Measurements from ENCODE around the gene EBF4.
"Not testable (repeated sequence)": the region's sequence is repeated elsewhere in the genome, so short reads cannot be mapped to it uniquely, and the experiment has no call there.

EBF4 gene

DNA sequence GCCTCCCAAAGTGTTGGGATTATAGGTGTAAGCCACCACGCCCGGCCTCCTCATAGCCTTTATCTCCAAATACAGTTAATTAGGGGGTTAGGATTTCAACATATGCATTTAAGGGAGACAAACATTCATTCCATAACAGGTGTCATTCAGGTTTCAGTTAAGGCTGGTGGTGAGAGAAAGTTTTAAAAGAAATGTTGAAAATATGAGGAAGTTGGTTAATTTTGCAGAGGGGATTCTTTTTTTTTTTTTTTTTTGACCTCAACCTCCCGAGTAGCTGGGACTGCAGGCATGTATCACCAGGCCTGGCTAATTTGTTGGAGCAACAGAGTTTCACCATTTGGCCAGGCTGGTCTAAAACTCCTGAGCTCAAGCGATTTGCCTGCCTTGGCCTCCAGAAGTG, 12.5 kb upstream of the EBF4 start:
- DNase-seq: no peak

DNA sequence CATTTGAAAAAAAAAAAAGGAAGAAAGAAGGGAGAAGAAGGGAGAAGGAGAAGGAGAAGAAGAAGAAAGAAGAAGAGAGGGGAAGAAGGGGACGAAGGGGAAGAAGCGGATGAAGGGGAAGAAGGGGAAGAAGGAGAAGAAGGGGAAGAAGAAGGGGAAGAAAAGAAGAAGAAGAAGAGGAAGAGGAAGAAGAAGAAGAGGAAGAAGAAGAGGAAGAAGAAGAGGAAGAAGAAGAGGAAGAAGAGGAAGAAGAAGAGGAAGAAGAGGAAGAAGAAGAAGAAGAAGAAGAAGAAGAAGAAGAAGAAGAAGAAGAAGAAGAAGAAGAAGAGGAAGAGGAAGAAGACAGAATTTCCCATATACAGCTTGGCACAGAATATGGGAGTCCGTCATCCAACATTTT, 10.5 kb upstream of the EBF4 start:
- not testable (repeated sequence) for DNase-seq

DNA sequence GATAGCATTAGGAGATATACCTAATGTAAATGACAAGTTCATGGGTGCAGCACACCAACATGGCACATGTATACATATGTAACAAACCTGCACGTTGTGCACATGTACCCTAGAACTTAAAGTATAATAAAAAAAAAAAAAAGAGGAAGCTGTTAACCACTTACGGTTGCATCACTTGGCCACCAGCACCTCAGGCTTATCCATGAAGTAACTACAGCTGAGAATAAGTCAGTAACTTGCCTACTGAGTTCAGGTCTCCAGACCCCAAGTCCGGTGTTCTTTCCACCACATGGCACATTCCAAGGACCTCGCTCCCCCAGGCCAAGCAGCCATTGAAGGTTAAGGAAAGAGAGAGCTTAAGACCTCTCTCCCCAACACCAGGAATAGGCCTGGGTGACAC, 7.8 kb upstream of the EBF4 start:
- DNase-seq: not testable (repeated sequence)

DNA sequence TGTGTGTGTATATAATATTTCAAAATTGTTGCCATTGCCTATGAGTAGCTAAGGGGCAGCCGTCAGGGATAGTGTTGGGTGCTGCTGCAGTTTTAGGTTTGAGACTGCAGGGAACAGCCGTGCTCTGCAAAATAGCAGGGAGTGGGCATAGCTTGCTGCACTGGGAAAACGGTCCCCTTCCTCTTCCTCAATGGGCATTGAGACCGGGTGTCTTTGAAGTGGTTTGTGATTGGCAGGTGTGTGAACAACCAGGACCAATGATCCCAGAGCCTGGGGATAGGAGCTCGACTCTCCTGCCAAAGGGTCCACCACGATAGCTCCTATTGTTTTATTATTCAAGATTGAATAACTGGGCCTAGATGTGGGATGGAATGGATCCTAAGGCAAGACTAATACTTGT, 5.1 kb upstream of the EBF4 start:
- no peak for DNase-seq

DNA sequence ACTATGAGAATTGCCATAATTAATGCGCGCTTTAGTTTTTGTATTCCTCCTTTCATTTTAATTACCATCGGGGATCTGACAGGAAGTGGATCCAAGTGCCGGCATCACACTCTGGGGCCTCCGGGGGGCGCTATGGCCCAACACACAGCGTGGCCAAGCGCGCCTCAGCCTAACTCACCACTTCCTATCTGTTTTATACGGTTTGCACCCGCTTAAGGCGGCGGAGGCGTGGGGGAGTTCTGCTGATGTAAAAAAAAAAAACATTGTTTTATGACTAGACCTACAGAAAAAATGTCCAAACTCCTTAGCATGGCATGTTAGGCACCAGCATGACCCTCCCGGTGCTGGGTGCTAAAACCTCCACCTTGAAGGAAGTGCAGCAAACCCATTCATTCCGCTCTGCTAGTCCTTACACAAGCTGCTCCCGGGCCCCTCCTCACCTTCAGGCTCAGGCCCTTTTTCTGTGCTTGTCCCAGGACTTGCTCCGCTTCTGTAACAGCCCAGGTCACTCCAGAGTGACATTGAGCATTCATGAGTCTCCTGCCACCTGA, 4.5 kb upstream of the EBF4 start:
- no peak for DNase-seq

DNA sequence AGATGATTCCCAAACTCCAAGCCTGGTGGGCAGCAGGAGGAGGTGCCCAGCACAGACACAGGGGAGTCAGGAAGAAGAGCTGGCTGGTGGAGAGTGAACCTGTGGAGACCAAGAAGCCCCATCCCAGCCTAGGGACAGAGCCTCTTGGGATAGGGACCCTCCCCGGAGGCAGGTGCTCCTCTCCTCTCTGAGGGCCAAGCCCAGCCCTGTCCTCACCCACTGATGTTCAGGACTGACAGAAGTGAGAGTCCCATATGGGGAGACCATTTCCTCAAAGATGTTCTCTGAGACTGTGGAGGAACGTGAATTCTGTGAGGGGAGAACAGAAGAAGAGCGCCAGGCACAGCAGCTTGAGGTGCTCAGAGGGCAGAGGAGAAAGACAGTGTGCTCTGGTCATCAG, 2.4 kb upstream of the EBF4 start:
- DNase-seq: no peak

DNA sequence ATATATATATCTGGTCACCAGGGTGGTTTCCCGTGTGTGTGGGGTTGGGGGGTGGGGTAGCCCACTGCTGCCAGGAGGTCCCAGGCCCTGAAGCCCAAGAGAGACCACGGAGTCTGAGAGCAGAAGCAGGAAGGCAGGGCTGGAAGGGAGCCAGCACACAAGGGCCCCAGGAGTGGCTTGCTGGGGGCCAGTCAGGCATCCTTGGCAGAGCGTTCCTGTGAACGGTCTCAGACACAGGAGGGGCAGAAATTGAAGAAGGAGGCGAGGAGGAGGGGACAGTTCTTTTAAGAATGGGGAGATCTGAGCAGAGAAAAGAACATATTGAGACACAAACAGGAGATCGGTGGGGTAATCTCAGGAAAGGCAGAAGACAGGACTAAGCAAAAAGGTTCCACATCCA, 1.9 kb upstream of the EBF4 start:
- DNase-seq: no peak

DNA sequence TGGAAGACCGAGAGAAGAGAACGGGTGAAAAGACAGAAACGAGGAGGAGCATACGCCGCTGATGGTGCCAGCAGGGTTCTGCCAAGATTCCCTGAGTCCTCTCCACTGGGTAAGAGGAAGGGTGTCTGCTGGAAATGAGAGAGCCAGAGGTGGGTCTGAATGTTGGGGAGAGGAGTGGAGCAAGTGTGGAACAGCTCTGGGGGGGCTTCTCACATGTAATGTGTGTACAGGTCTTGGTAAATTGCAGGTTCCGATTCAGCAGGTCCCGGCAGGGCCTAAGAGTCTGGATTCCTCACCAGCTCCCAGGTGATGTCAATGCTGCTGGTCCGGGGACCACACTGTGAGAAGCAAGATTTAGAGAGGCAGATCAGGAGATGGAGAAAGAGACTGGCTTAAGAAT, 1.5 kb upstream of the EBF4 start:
- DNase-seq: no peak

DNA sequence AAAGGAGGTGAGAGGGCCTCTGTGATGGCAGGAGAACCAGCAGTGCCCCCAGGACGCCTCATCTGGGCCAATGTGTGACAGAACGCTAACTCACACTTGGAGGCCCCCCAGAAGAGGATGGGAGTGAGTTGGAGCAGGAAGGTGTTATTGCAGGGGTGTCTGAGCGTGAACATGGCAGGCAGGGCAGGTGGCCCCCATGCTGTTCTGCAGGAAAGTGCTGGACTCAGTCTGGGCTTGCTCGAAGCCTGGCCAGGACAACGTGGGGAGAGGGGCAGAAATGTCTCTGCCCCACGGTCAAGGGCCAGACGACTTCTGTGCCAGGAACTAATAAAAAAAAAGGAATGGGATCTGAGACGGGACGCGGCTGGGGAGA, 931 bp upstream of the EBF4 start:
- no peak for DNase-seq

DNA sequence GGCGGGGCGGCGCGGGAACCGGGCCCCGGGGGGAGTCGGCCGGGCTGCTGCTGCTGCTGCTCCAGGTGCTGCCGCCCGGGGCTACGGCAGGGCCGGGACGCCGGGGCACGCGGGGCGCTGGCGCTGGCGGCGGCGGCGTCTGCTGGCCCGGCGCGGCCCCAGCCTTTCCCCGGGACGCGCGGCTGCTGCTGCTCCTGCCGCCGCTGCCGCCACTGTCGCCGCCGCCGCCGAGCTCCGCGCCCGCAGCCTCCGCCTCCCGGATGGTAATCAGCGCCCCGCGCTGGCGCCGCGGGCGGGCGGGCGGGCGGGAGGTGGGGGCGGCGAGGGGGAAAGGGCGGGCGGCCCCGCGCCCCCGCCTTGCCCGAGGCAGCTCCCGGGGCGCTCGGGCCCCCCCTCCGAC, 306 bp downstream of the EBF4 start:
- no peak for DNase-seq

DNA sequence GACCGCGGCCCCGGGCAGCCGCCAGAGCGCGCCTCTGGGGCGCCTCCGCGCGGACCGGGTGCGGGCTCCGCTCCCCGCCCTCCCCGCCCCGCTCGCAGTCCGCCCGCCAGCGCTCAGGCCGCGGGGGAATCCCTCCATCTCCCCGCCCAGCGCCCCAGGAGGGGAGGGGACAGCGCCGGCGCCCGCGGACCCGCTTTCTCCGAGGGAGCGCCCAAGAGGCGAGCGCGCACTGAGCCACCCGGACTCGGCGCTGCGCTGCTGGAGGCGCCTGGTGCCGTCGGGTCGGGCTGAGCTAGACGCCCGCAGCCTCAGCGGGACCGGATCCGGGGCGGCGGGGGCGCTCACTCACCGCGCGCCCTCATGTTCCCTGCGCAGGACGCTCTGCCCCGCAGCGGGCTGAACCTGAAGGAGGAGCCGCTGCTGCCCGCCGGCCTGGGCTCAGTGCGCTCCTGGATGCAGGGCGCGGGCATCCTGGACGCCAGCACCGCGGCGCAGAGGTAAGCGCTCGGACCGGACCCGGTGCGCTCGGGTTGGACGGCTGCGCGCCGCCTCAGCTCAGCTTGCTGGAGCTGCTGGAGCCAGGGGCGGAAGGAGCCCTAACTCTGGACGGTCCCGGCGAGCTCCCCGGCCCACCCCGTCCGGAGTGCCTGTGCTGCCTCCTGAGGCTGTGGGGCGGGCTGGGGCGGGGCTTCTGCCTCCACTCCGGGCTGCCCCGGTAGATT, 867 bp downstream of the EBF4 start:
- no peak for DNase-seq

DNA sequence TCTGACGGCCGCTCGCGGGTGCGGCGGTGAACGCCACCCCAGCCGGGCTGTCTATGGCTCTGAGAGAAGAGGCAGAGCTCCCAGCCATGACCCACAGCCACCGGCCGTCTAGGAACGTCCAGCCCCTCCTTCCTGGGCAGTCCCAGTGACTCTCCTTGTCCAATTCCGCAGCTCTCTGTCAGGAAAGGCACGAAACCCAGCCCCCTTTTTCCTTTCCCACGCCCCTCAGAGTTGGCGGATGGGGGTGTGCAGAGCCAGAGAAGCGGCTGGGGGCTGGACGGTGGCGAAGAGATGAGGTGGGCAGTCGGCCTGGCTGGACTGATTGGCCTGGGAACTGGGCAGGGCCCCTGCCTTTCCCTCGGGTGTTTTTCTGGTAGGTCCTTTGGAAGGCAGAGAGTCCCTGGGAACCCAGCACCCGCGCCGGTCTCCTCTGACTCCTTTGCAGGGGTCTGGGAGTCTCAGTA, 1.5 kb downstream of the EBF4 start:
- DNase-seq: no peak

DNA sequence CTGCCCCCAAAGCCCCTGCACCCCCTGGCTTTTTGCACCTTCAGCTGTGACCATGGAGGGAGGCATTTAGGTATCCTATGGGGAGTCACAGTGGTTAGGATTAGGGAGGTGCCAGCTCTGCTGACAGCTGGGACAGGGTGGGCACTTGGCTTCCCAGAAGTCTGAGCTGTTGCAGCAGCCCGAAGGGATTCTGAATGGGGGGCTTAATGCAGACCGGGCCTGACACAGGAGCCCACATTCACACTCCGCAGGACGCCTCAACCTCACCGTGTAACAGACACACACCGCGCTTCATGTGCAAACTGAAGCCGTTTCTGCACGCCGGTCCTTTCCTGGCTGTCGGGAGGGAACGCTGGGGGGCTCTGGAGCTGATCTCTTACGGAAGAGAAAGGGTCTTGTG, 1.9 kb downstream of the EBF4 start:
- DNase-seq: no peak

DNA sequence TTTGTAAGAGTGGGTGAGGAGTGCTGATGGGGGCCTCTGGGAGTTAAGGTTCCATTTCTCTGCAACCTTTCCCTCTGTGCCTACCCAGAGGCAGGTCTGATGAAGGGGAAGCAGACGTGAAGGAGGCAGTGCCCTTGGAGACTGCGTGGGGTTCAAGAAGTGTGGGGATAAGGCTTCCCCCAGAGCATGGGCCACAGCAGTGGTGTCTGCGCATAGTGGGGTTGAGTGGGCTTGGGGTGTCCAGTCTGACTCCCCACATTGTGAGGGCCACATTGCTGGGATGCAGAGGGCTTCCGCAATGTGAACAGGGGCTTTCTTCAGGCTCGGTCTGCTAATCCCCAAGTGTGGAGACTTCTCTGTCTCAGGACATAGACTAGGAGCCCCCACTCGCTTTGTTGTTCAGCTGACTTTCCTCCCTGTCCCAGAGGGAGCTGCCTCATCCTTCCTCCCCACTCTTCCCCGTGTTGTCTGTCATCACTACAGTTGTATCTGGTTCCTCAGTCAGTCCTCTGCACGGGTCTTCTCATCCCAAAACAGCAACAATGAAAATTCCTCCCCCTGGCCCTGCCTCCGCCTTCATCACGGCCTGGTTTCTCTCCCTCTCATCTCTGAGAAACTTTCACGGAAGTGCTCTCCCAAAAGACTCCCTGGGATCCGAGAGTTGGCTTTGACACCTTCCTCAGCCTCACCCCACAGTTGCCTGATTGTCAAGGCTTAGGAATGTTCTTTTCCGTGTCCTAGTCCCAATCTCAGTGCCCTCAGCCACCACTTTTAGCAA, 2.8 kb downstream of the EBF4 start:
- no peak for DNase-seq

DNA sequence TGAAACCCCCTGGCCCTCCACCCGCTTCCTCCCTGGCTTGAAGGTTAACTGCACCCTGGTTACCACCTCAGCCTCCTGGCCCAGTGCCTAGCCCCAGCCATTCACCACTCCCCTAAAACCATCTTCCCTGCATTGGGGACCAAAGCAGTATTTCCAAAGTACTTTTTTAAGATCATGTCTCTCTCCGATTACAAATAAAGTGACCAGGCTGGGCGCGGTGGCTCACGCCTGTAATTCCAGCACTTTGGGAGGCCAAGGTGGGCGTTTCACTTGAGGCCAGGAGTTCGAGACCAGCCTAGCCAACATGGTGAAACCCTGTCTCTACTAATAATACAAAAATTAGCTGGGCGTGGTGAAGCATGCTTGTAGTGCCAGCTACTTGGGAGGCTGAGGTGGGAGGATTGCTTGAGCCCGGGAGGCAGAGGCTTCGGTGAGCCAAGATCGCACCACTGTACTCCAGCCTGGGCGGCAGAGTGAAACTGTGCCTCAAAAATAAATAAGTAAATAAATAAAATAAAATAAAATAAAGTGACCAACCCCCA, 3.5 kb downstream of the EBF4 start:
- not testable (repeated sequence) for DNase-seq

DNA sequence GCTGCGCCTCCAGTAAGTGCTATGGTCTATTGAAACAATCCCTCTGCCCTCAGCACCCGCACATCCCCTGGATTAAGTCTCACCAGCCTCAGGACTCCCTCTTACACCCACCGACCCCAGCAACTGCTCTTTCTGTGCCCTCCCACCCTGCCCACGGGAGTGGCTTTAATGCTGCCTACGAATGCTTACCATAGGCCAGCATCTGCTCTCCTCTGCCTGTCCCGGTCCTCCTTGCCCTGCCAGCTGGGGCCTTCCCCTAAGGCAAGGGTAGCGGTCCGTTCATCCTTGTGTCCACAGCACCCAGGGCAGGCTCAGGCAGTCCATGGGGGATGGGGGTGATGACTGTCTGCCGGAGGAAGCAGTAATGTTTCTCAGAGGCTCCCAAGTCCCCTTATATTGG, 4.1 kb downstream of the EBF4 start:
- no peak for DNase-seq

DNA sequence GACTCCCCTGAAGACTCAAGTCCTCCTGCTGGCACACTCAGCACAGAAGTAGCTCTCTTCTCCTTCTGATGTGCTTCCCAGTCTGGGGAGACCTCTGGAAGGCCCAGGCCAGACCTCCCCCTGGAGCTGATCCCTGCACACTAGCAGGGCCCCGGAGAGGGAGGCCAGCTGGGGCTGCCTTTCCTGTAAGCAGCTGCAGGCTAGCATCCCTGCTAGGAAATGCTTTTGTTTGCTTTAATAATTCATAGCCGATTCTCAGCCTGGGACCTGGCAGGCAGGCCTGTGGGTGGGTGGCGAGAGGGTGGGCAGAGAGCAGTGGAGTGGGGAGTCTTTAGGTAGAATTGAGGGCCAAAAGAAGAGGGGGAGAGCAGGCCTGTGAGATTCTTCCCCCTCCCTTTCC, 5.2 kb downstream of the EBF4 start:
- DNase-seq: no peak

DNA sequence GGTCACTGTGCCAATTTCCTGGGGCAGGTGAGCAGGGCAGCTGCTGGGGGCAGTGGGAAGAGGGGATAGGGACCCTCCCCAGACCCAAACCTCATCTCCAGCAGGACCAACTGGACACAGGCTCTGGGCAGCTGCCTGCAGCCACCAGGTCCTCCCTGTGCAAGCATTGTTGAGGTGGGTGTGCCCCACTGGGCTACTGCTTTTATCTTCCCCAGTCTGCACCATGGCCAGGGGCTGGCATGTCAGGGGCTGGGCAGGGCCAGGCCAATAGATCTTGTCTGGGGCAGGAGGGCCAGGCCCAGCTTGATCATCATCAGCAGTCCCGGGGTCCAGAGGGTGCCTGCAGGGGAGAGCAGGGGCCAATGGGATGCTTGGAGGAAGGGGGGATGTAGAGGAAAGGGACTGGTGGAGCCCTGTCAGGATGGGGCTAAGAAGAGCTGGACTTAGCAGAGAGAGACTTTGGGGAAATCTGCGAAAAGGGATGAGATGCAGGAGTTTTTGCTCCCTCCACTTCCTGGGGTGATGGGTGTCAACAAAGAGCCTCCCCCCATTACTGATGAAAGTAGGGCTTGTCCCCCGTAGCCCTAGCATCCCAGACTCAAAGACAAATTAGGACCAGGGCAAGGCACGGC, 5.7 kb downstream of the EBF4 start:
- DNase-seq: no peak

DNA sequence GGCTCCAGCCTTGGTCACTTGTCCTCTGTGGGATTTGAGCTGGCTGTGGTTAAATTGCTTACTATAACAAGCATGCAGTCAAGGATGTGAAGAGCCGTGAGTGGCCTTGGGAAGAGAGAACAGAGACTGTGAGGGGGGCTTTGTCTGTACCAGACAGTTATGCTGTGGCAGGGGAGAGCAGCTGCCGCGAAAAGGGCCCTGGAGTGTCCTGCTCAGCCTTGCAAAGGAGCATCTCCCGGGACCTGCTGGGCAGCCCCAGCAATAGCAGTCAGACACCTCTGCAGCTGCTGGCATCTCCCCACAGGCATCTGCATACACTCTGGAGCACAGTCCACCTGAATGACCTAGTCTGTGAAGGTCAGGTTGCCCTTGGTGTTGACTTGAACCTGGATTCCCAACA, 6.3 kb downstream of the EBF4 start:
- DNase-seq: no peak

DNA sequence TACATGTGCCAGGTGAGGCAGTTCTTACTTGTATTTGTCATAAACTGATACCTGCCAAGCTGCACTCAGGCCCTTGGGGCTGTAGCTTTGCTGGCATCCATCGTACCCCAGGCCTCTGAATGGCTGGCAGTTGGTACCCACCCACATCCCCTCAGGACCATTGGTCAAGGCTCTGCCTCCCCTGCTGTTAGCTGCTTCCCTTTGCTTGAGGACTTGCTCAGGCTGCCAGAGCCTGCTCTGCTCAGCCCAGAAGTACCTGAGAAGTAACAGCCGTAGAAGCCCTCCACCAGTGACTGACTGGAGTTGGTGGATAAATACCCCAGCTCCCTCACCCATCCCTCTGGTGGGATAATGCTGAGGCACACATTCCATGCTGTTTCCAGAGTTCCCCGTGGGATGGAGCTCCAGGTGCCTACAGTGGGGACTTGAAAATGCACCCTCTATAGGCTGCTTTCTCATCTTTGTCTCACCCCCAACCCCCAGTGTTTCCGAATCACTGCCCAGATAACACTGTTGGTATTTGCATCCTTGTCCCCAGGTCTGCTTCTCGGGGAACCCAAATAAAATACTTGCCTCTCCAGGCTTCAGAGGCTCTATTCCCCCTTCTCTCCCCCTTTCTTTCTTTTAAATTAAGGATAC, 7.3 kb downstream of the EBF4 start:
- DNase-seq: no peak

DNA sequence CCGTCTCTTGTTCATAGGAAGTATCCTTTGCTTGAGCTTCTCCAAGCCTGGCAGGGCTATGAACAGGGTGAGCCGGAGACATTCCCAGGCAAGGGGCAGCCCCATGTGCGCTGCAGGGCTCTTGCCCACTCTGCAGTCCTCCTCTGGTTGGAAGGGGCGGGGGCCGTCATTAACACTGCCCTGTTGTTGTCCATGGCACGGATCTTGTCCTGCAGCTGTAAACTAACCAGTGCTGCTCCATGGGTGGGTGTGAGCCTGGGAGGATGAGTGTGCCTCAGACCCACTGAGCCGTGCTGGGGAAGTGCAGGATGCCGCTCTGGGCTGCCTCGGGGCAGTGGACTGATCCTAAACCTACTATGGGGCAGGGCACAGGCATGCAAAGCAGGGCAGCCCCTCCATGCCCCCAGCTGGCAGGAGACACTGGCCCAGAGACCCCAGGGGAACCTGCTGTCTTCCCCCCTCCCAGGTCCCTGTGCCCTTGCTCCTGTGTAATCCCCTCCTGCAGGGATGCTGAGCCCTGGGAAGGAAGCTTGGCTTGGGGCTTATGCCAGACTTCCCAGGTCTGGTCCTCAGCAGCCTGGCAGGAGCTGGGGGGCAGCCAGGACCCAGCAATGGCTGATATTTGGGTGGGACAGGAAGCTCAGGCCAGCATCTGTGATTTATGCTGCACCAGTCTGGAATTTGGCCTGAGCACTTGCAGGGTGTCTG, 8.5 kb downstream of the EBF4 start:
- DNase-seq: no peak

DNA sequence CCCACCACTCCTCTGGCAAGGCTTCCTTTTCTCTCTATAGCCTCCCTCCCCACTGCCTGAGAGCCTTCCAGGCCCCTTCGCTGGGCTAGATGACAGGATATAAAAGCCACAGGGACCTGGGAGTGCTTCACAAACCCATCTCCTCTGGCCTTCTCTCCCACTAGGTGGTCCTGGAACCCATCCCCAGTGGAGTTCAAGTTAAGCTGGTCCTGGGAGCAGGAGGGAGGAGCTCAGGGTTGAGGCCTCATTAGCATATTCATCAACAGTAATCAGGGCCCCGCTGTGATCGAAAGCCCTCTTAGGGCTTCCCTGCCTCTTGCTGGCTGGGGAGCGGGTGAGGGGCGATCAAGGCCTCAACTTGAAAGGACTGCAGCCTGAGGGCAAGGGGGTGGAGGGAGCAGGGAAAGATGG, 9.1 kb downstream of the EBF4 start:
- DNase-seq: no peak
